HCT116 (cell line): ENCODE results near the gene TCF7L2.

Source experiments
- ATF3 ChIP-seq: IDR thresholded peaks from 2 replicates; pipeline ENCODE4 v1.6.1; 2012
- CTCF ChIP-seq, 3 experiments: fragments of 200-600 bp in 1 of 3; sonication (generic) in 1 of 3; IDR thresholded peaks in 2 of 3; conservative IDR thresholded peaks in 1 of 3; 2 replicates each; pipeline ENCODE4 v1.5.1; 2012 to 2017; ENCODE audit warnings: low read depth in 2 of 3, low read length in 2 of 3, antibody characterized with exemption in 1 of 3, borderline replicate concordance in 1 of 3, control low read depth in 1 of 3, mild to moderate bottlenecking in 1 of 3, mixed read lengths in 1 of 3, mixed run types in 1 of 3, moderate library complexity in 1 of 3; ENCODE audit not compliant: insufficient read depth in 1 of 3
- POLR2A ChIP-seq: IDR thresholded peaks from 2 replicates; pipeline ENCODE4 v1.7.0; 2011; ENCODE audit warnings: borderline replicate concordance; ENCODE audit not compliant: insufficient read depth, insufficient read length; ENCODE audit errors: extremely low read depth
- RAD21 ChIP-seq: IDR thresholded peaks from 2 replicates; pipeline ENCODE4 v1.6.1; 2012; ENCODE audit warnings: low read depth, mild to moderate bottlenecking
- SRF ChIP-seq: IDR thresholded peaks from 2 replicates; pipeline ENCODE4 v1.6.1; 2012; ENCODE audit warnings: low read depth
- YY1 ChIP-seq: IDR thresholded peaks from 2 replicates; pipeline ENCODE4 v1.6.1; 2011; ENCODE audit warnings: low read length, low read depth, moderate library complexity, mild to moderate bottlenecking; ENCODE audit not compliant: insufficient replicate concordance; ENCODE audit errors: extremely low read depth
- ZNF274 ChIP-seq: fragments of 200-500 bp; sonication (Bioruptor generic); IDR thresholded peaks from 2 replicates; pipeline ENCODE4 v1.6.1; 2014; ENCODE audit warnings: mild to moderate bottlenecking, low read depth, low read length, inconsistent platforms

- TF ChIP-seq YY1 (no peak), RAD21 (no peak), CTCF (IDR thresholded peaks at IDR 0.05 in 2 of 3, conservative IDR thresholded peaks at IDR 0.05 in 1 of 3; ENCODE audit: borderline replicate concordance in 1 of 3, insufficient read depth in 1 of 3, low read depth in 2 of 3, low read length in 2 of 3) (no peak), SRF (no peak), ZNF274 (no peak), ATF3 (no peak), POLR2A (no peak)
These were observed 73.0 kb downstream of the TCF7L2 start for GRCh38 chr10:113023017-113023416.
